22Rv1 (cell line): ENCODE measurements around the gene THRB.

Source experiments
- H3K27ac ChIP-seq: fragments of 450-650 bp; 2 replicates; pipeline ENCODE4 v1.5.1; 2017
- CTCF ChIP-seq: fragments of 450-650 bp; IDR thresholded peaks from 2 replicates; pipeline ENCODE4 v1.5.1; 2017; ENCODE audit warnings: mild to moderate bottlenecking
- ZFX ChIP-seq: fragments of 450-650 bp; IDR thresholded peaks from 2 replicates; pipeline ENCODE4 v1.6.1; 2017; ENCODE audit warnings: antibody characterized with exemption, borderline replicate concordance

The THRB gene

DNA sequence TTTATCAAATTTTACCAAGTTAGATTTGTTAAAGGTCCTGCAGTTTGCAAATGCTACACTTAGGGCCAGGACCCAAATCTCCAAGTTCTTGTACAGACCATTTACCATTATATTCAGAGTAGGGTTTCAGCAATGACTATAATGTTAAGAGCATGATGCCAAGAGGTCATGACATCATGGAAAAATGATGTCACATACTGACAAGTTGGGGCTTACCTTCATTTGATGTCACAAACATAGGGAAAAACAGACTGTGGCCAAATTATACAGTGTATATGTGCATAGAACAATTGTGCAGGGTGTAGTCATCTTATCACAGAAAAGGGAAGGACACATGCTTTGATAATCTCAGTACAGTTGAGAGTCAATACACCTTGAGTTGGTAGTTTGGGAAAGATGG, 10.1 kb upstream of the THRB start:
- no peak overlapping the region for H3K27ac ChIP-seq
- TF ChIP-seq CTCF, result no peak
- TF ChIP-seq ZFX, result no peak

DNA sequence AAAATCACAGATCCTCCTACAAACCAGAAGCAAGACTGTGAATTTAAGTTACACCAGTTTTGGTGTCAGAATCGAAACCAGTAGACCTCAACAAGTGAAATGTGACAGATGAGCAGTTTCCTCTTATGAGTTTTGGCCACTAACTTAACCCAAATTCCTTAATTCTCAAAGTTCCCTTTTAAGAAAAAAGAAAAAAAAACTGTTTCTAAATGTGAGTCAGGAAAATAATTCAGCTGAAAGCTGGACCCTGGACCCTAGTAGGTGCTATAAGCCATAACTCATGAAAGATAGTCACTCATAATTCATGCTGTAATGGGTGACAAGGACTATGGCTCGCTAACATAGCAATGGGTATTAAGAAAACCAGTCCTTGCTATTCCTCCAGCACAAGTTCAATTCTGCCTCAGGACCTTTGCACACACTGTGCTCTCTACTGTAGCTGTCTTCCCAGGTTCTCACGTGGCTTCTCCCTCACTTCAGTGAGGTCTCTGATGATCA, 9.0 kb upstream of the THRB start:
- TF ChIP-seq ZFX (no peak), CTCF (no peak)
- H3K27ac ChIP-seq, result no peak overlapping the region

GRCh38 chr3:24502690-24503089, 8.0 kb upstream of the THRB start:
- TF ChIP-seq ZFX, result no peak
- no peak for TF ChIP-seq CTCF
- H3K27ac ChIP-seq, result no peak overlapping the region

- TF ChIP-seq ZFX (no peak), CTCF (no peak)
- no peak overlapping the region for H3K27ac ChIP-seq
Observed at GRCh38 chr3:24500806-24501205, 6.2 kb upstream of the THRB start.

GRCh38 chr3:24499991-24500390, 5.3 kb upstream of the THRB start:
- TF ChIP-seq ZFX (no peak), CTCF (no peak)
- H3K27ac ChIP-seq, result no peak overlapping the region

DNA sequence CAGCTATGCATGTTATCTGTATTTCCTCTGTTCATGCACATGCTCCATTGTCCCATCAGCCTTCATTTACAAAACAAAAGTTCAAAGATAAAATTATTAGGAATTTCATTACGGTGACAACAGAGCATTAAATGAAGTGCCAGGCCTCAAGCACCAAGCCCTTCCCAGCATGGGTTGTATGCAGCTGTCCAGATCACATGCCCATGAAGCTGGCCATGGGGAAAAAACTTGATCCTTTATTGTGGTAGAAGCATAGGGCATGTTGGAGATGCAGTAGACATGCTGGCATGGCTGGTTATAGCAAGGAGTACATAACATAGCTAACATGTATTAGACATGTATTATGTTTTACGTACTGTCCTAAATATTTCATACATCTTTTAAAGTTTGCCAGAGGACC, 4.1 kb upstream of the THRB start:
- no peak overlapping the region for H3K27ac ChIP-seq
- no peak for TF ChIP-seq CTCF
- TF ChIP-seq ZFX, result no peak

GRCh38 chr3:24498391-24498790, 3.7 kb upstream of the THRB start:
- H3K27ac ChIP-seq, result no peak overlapping the region
- TF ChIP-seq ZFX (no peak), CTCF (no peak)
